ENCODE data around the gene BHLHA15.

DNA sequence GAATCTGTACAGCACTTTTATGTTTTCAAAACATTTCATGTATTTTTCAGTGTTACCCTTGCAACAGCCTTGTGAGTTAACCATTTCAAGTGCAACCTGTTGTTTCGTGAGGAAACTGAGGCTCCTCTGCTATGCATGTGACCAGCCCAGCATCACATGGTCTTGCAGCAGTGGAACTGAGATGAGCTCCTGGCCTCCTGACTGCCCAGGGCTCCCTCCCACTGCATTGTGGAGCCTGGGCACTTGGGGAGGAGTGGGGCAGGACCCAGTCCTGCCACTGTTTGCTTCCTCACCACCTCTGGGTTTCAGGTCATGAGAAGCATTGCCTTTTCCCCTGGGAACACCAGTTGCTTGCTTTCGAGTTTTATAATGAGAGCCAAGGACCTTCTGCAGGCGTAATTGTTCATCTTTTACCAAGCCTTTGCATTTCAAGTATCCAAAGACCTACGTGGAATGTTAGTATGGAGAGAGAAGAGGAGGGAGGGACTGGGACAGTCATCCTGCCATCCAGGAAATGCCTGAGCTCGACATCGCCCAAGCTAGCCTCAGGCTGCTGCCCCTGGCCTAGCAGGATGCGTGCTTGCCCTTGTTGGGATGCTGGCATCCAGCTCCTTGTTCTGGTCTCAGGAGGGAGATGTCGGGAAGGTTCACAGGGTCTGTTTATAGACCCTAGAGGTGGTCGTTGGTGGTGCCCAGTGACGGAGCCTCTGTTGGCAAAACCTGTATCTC, 32.3 kb upstream of the BHLHA15 start:
- TF ChIP-seq, protein P1, sequence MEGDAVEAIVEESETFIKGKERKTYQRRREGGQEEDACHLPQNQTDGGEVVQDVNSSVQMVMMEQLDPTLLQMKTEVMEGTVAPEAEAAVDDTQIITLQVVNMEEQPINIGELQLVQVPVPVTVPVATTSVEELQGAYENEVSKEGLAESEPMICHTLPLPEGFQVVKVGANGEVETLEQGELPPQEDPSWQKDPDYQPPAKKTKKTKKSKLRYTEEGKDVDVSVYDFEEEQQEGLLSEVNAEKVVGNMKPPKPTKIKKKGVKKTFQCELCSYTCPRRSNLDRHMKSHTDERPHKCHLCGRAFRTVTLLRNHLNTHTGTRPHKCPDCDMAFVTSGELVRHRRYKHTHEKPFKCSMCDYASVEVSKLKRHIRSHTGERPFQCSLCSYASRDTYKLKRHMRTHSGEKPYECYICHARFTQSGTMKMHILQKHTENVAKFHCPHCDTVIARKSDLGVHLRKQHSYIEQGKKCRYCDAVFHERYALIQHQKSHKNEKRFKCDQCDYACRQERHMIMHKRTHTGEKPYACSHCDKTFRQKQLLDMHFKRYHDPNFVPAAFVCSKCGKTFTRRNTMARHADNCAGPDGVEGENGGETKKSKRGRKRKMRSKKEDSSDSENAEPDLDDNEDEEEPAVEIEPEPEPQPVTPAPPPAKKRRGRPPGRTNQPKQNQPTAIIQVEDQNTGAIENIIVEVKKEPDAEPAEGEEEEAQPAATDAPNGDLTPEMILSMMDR (IDR thresholded peaks at IDR 0.05): no peak
- no peak for TF ChIP-seq ZFX (IDR thresholded peaks at IDR 0.05; ENCODE audit: borderline replicate concordance)

Measured in 22Rv1 (cell line).